GM12878 (cell line): ENCODE data around the gene BRINP2.

Experiments used
- ATF2 ChIP-seq: IDR thresholded peaks from 2 replicates; pipeline ENCODE4 v1.6.1; 2012; ENCODE audit warnings: low read length, inconsistent platforms
- BCL3 ChIP-seq: IDR thresholded peaks from 2 replicates; pipeline ENCODE4 v1.6.1; 2011; ENCODE audit warnings: borderline replicate concordance, low read depth, mild to moderate bottlenecking, moderate library complexity, low read length; ENCODE audit not compliant: insufficient read depth, poor library complexity, severe bottlenecking
- CTCF ChIP-seq, 3 experiments: IDR thresholded peaks in 2 of 3; conservative IDR thresholded peaks in 1 of 3; 2 replicates each; pipeline ENCODE4 v1.5.1; 2011; ENCODE audit warnings: low read depth in 3 of 3, low read length in 3 of 3, mild to moderate bottlenecking in 3 of 3, control low read depth in 2 of 3, moderate library complexity in 2 of 3, inconsistent platforms in 1 of 3, mixed read lengths in 1 of 3; ENCODE audit not compliant: control insufficient read depth in 2 of 3, insufficient read depth in 1 of 3; ENCODE audit errors: extremely low read depth in 1 of 3
- GABPA ChIP-seq: IDR thresholded peaks from 2 replicates; pipeline ENCODE4 v1.6.1; 2014; ENCODE audit warnings: antibody characterized with exemption, low read depth, mild to moderate bottlenecking, inconsistent platforms
- POLR2A ChIP-seq: IDR thresholded peaks from 2 replicates; pipeline ENCODE4 v1.6.1; 2011; ENCODE audit warnings: low read depth, mild to moderate bottlenecking, low read length
- SMC3 ChIP-seq: IDR thresholded peaks from 2 replicates; pipeline ENCODE4 v1.6.1; 2011; ENCODE audit warnings: low read length, improper control_type of control experiment, borderline replicate concordance
- STAT3 ChIP-seq: IDR thresholded peaks from 2 replicates; pipeline ENCODE4 v1.6.1; 2011; ENCODE audit warnings: low read depth, low read length, improper control_type of control experiment
- SUPT20H ChIP-seq: IDR thresholded peaks from 2 replicates; pipeline ENCODE4 v1.6.1; 2011; ENCODE audit warnings: low read depth, mild to moderate bottlenecking, low read length, moderate library complexity, borderline replicate concordance; ENCODE audit not compliant: control insufficient read depth
- YY1 ChIP-seq: IDR thresholded peaks from 2 replicates; pipeline ENCODE4 v1.6.1; 2011; ENCODE audit warnings: low read depth, mild to moderate bottlenecking, low read length
- ZSCAN29 ChIP-seq: fragments of 450-650 bp; IDR thresholded peaks from 2 replicates; pipeline ENCODE4 v1.6.1; 2017; ENCODE audit warnings: mild to moderate bottlenecking, moderate library complexity

- TF ChIP-seq CTCF (IDR thresholded peaks at IDR 0.05 in 2 of 3, conservative IDR thresholded peaks at IDR 0.05 in 1 of 3; ENCODE audit: control insufficient read depth in 2 of 3, extremely low read depth in 1 of 3, insufficient read depth in 1 of 3, low read depth in 3 of 3, low read length in 3 of 3): no peak
- TF ChIP-seq SUPT20H: no peak
- TF ChIP-seq STAT3: no peak
- no peak for TF ChIP-seq POLR2A
- no peak for TF ChIP-seq BCL3
- TF ChIP-seq YY1: no peak
- TF ChIP-seq ATF2: no peak
- TF ChIP-seq GABPA: no peak
- TF ChIP-seq ZSCAN29: no peak
- TF ChIP-seq SMC3: no peak
Measured at GRCh38 chr1:177307771-177308170, 137.0 kb downstream of the BRINP2 start.
